Endothelial cell of umbilical vein (primary cell): ENCODE data around the gene ENDOD1. TPM values are rescaled to one million over a fixed set of nuclear protein-coding genes. Genes with fewer than 3 reads are reported as not detected.

Experiments used
- BruUV-seq: library from RNA; stranded (reverse); fragments of 400-500 nt; replicated peaks from 2 replicates; lab custom pipeline; 2021; lab: Mats Ljungman, UMichigan
- CTCF ChIA-PET: fragments of 300-600, 350-600 bp; sonication (Branson Sonifier 250); formaldehyde crosslinking; loops from one replicate; lab custom pipeline; 2021; ENCODE audit warnings: antibody characterized with exemption, inconsistent platforms; lab: Charles Lee
- POLR2A ChIA-PET: fragments of 300-600, 350-600 bp; sonication (Branson Sonifier 250); formaldehyde crosslinking; loops from one replicate; lab custom pipeline; 2021; ENCODE audit warnings: antibody characterized with exemption, inconsistent platforms; lab: Charles Lee
- DNase-seq: peaks from one replicate; pipeline ENCODE4 v3.0.0-alpha.2; 2011; ENCODE audit warnings: low read depth, low spot score
- FAIRE-seq: peaks from 2 replicates; lab custom pipeline; 2011; peaks lifted over from hg19 to GRCh38; lab: Jason Lieb, UNC
- H2AFZ ChIP-seq: 2 replicates; pipeline ENCODE4 v1.6.0; 2012; ENCODE audit warnings: low read depth, low read length, control low read depth, inconsistent platforms
- H3K27ac ChIP-seq: 2 replicates; pipeline ENCODE4 v1.5.1; 2011; ENCODE audit warnings: low read depth, mild to moderate bottlenecking, control low read depth, low read length, moderate library complexity; ENCODE audit not compliant: insufficient read depth
- H3K27me3 ChIP-seq, 2 experiments: 2 replicates each; pipeline versions ENCODE4 v1.6.0 to v1.6.1; 2011; ENCODE audit warnings: low read length in 2 of 2, mixed read lengths in 1 of 2; ENCODE audit not compliant: control insufficient read depth in 2 of 2, insufficient read depth in 2 of 2
- H3K36me3 ChIP-seq, 2 experiments: 2 replicates in 1 of 2; 3 replicates in 1 of 2; pipeline ENCODE4 v1.5.1; 2011; ENCODE audit warnings: low read length in 2 of 2, mild to moderate bottlenecking in 1 of 2, moderate library complexity in 1 of 2; ENCODE audit not compliant: control insufficient read depth in 2 of 2, insufficient read depth in 2 of 2; ENCODE audit errors: extremely low read depth in 1 of 2
- H3K4me1 ChIP-seq: 3 replicates; pipeline ENCODE4 v1.5.1; 2011; ENCODE audit warnings: mild to moderate bottlenecking, low read length; ENCODE audit not compliant: control insufficient read depth, insufficient read depth; ENCODE audit errors: extremely low read depth
- H3K4me2 ChIP-seq: 2 replicates; pipeline ENCODE4 v1.6.1; 2011; ENCODE audit warnings: low read length, control low read depth, mixed read lengths; ENCODE audit not compliant: insufficient read depth
- H3K4me3 ChIP-seq, 3 experiments: fragments of 200-600 bp in 1 of 3; sonication (generic), shearing (Covaris generic) in 1 of 3; replicated peaks in 1 of 3; 2 replicates each; pipeline ENCODE4 v1.5.1; 2011 to 2016; ENCODE audit warnings: control low read depth in 3 of 3, low read length in 3 of 3, mild to moderate bottlenecking in 2 of 3, inconsistent platforms in 1 of 3, low read depth in 1 of 3, moderate library complexity in 1 of 3; ENCODE audit not compliant: insufficient read depth in 1 of 3
- H3K79me2 ChIP-seq: 2 replicates; pipeline ENCODE4 v1.6.0; 2012; ENCODE audit warnings: low read length, inconsistent platforms; ENCODE audit not compliant: control insufficient read depth, insufficient read depth
- H3K9ac ChIP-seq: replicated peaks from 2 replicates; pipeline ENCODE3; 2011; ENCODE audit warnings: low read length, control low read depth; ENCODE audit not compliant: insufficient read depth; ENCODE audit errors: extremely low read depth
- H3K9me1 ChIP-seq: replicated peaks from 3 replicates; pipeline ENCODE4 v1.6.0; 2011; ENCODE audit warnings: mild to moderate bottlenecking, low read length; ENCODE audit not compliant: control insufficient read depth, insufficient read depth; ENCODE audit errors: extremely low read depth
- H3K9me3 ChIP-seq: replicated peaks from 2 replicates; pipeline ENCODE4 v1.5.1; 2012; ENCODE audit warnings: low read length, inconsistent platforms; ENCODE audit not compliant: control insufficient read depth, insufficient read depth
- H4K20me1 ChIP-seq: replicated peaks from 2 replicates; pipeline ENCODE3; 2011; ENCODE audit warnings: mild to moderate bottlenecking, low read length; ENCODE audit not compliant: control insufficient read depth, insufficient read depth; ENCODE audit errors: extremely low read depth
- EZH2 ChIP-seq: IDR thresholded peaks from 2 replicates; pipeline ENCODE4 v1.6.1; 2012; ENCODE audit warnings: borderline replicate concordance, low read depth, mild to moderate bottlenecking, moderate library complexity, low read length, inconsistent platforms; ENCODE audit not compliant: severe bottlenecking
- FOS ChIP-seq: IDR thresholded peaks from 2 replicates; pipeline ENCODE4 v1.6.1; 2011; ENCODE audit warnings: mild to moderate bottlenecking, low read length, moderate library complexity, borderline replicate concordance; ENCODE audit not compliant: insufficient read depth
- GATA2 ChIP-seq: IDR thresholded peaks from 2 replicates; pipeline ENCODE4 v1.7.0; 2011; ENCODE audit warnings: low read depth, mild to moderate bottlenecking, moderate library complexity, mixed read lengths, low read length; ENCODE audit not compliant: insufficient read length, insufficient read depth
- JUN ChIP-seq: IDR thresholded peaks from 2 replicates; pipeline ENCODE4 v1.6.1; 2011; ENCODE audit warnings: borderline replicate concordance, low read depth; ENCODE audit not compliant: insufficient read length, insufficient read depth
- MYC ChIP-seq: IDR thresholded peaks from one replicate; pipeline ENCODE4 v1.6.1; 2011; ENCODE audit warnings: mild to moderate bottlenecking, low read depth, low read length
- POLR2A ChIP-seq: IDR thresholded peaks from 2 replicates; pipeline ENCODE4 v1.6.1; 2012; ENCODE audit warnings: low read depth, mild to moderate bottlenecking, control low read depth, low read length
- POLR2AphosphoS5 ChIP-seq: IDR thresholded peaks from 2 replicates; pipeline ENCODE4 v1.6.1; 2012; ENCODE audit warnings: low read depth, mild to moderate bottlenecking, control low read depth, low read length, moderate library complexity; ENCODE audit not compliant: insufficient read depth
- dilution Hi-C: fragments of 300-500 bp; cut with MboI; formaldehyde crosslinking; loops from one replicate; pipeline ENCODE4 v1.15.0; 2019; ENCODE audit warnings: low sequenced_read_pairs; ENCODE audit not compliant: extremely low pct_ligation_motif_present
- intact Hi-C: fragments of 100-400 bp; cut with micrococcal nuclease; formaldehyde crosslinking; loops from one replicate; pipeline ENCODE4 v1.10.0; 2022
- polyA plus RNA-seq, 4 experiments: library from polyadenylated mRNA; depleted of rRNA in 3 of 4; stranded (reverse) in 3 of 4; unstranded in 1 of 4; fragments of >200 nt; gene quantifications; 2 replicates each; pipeline versions ENCODE4 v1.2.1 to v1.2.3, GENCODE V29; 2011 to 2012; ENCODE audit warnings: missing spikeins in 1 of 4
- total RNA-seq: library from RNA; stranded (reverse); gene quantifications from 2 replicates; pipeline ENCODE4 v1.2.3, GENCODE V29; 2021
- TF ChIP-seq, protein P1 (sequence below), 2 donors: IDR thresholded peaks; 1 replicate in 1 of 2; 2 replicates in 1 of 2; pipeline ENCODE4 v1.5.1; 2011; ENCODE audit warnings: low read length in 2 of 2, mild to moderate bottlenecking in 2 of 2, moderate library complexity in 2 of 2, control low read depth in 1 of 2, inconsistent platforms in 1 of 2, low read depth in 1 of 2; ENCODE audit not compliant: insufficient read depth in 1 of 2; ENCODE audit errors: extremely low read depth in 1 of 2
- TF ChIP-seq, protein P2 (sequence below): IDR thresholded peaks from 2 replicates; pipeline ENCODE4 v1.6.1; 2011; ENCODE audit not compliant: insufficient read depth, insufficient read length

ENDOD1 gene
- total and polyA plus RNA-seq, 2 donors (not counting 3 experiments of a cell fraction or from before 2014, with no cell fraction given), result 10.5 to 20.5 TPM

DNA sequence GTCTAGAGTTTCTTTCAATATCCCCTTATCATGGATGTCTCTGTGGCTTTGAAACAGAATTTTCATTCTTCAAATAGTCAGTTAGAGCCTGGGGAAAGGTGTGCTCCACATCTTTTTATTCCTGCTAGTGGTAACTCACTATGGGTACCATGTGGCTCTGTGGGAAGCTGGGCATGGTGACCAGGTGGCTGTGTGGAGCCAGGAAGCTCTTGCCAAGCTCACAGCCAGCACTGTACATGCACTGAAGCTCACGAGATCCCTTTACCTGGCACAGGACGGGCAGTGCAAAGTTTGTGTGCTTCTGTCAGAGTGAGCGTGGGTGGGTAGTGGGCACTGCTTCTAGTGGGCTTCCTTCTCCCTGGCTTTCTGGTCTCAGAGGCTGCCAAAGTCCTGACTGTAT, 46.7 kb upstream of the ENDOD1 start:
- Histone ChIP-seq H3K79me2 (no peaks in the 10 kb centered on the region), H3K9ac (no peak overlapping the region), H4K20me1 (no peaks in the 10 kb centered on the region), H3K9me3 (no peaks in the 10 kb centered on the region), H2AFZ (no peak overlapping the region), H3K27me3 (peaks cover 13 to 35% of the 10 kb centered on the region in 2 experiments), H3K4me2 (no peak overlapping the region), H3K4me3 (no peak overlapping the region), H3K9me1 (no peaks in the 10 kb centered on the region), H3K4me1 (no peaks in the 10 kb centered on the region), H3K27ac (no peak overlapping the region), H3K36me3 (no peaks in the 10 kb centered on the region)
- DNase-seq (no peak), FAIRE-seq (no peak)
- dilution Hi-C loops (no loop called here), intact Hi-C loops (no loop called here)
- CTCF ChIA-PET, result interaction anchor here (1.0 kb wide), 1 partner anchor 24 kb away, joined by 3 read pairs; the partner anchor contains the start of gene SRSF8
- no TSS peak for BruUV-seq
- POLR2A ChIA-PET, result no interaction called here
- TF ChIP-seq, protein P1, sequence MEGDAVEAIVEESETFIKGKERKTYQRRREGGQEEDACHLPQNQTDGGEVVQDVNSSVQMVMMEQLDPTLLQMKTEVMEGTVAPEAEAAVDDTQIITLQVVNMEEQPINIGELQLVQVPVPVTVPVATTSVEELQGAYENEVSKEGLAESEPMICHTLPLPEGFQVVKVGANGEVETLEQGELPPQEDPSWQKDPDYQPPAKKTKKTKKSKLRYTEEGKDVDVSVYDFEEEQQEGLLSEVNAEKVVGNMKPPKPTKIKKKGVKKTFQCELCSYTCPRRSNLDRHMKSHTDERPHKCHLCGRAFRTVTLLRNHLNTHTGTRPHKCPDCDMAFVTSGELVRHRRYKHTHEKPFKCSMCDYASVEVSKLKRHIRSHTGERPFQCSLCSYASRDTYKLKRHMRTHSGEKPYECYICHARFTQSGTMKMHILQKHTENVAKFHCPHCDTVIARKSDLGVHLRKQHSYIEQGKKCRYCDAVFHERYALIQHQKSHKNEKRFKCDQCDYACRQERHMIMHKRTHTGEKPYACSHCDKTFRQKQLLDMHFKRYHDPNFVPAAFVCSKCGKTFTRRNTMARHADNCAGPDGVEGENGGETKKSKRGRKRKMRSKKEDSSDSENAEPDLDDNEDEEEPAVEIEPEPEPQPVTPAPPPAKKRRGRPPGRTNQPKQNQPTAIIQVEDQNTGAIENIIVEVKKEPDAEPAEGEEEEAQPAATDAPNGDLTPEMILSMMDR (IDR thresholded peaks at IDR 0.05; ENCODE audit: extremely low read depth in 1 of 2, insufficient read depth in 1 of 2, low read depth in 1 of 2, low read length in 2 of 2), result no peak
- TF ChIP-seq POLR2AphosphoS5, result no peak
- no peak for TF ChIP-seq POLR2A
- TF ChIP-seq, protein P2, sequence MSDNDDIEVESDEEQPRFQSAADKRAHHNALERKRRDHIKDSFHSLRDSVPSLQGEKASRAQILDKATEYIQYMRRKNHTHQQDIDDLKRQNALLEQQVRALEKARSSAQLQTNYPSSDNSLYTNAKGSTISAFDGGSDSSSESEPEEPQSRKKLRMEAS, result no peak
- no peak for TF ChIP-seq EZH2
- TF ChIP-seq FOS, result no peak
- no peak for TF ChIP-seq MYC
- TF ChIP-seq GATA2, result no peak
- no peak for TF ChIP-seq JUN
